G401.6 (cell line): ENCODE measurements around the gene LDLRAP1.

Experiments used
- FAIRE-seq: peaks from 2 replicates; lab custom pipeline; 2012; peaks lifted over from hg19 to GRCh38; lab: Jason Lieb, UNC

The LDLRAP1 gene

GRCh38 chr1:25524568-25525360 lies 18.6 kb upstream of the LDLRAP1 start:
- no peak for FAIRE-seq

DNA sequence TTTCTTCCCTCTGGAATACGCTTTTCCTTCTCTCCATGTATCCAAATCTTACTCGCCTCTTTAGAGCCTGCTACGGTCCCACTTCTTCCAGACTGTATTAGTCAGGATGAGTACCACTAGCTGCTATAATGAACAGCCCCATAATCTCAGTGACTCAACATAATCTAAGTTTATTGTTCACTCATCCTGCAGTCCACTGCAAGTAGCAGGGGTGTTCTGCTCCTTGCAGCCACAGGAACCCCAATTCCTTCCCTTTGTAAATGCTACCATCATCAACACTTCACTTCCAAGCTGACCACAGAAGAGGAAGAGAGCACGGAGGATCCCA lies 18.1 kb upstream of the LDLRAP1 start:
- no peak for FAIRE-seq

- no peak for FAIRE-seq
Measured at GRCh38 chr1:25526753-25527152, 16.7 kb upstream of the LDLRAP1 start.

DNA sequence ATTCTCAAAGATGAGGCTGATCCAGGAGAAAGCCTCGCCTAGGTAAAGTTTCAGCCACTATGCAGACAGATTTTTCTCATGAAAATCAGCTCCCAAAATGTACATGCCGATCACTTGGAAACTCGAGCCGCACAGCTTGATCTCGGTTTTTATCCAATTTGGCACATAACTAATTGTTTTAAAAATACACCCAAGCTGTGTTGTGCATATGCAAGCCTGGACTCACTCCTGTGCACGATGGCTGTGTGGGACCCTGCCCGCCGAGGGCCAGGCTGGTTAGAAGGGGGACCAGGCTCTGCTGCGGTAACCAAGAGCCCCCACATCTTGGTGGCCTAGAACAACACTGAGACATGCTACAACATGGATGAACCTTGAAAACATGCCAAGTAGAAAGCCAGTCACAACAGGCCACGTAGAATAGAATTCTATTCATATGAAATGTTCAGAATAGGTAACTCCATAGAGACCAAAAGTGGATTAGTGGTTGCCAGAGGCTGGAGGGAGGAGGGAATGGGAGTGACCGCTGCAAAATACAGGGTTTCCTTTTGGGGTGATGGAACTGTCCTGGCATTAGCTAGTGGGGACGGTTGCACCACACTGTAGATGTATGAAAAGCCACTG lies 16.1 kb upstream of the LDLRAP1 start:
- no peak for FAIRE-seq

DNA sequence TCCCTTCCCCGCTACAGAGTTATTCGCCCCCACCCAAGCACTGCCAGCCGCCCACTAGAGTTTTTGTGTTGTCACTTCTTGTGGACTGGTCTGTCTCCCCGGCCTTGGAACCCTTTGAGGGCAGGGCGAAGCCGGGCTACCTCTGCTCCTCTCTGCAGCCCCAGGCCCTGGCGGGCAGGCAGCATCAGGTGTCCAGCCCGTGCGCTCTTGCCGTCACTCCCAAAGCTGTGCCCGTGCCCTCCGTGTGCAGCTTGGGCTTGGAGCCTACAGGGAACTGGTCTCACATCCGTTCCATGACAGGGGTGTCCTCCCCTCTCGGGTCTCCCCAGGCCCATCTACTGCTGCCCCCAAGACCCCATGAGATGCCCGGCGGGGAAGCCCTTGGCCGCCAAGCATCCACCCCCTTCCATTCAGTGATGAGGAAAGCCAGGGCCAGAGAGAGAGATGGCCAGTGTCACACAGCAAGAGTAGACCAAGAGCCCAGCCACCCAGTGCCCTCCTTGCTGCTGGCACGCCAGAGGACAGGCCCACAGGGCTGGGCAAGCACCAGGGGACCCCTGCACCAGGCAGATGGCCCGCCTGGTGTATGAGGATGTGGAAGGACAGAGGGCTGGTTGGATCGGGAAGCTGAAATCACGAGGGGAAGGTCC lies 15.3 kb upstream of the LDLRAP1 start:
- FAIRE-seq, result no peak

DNA sequence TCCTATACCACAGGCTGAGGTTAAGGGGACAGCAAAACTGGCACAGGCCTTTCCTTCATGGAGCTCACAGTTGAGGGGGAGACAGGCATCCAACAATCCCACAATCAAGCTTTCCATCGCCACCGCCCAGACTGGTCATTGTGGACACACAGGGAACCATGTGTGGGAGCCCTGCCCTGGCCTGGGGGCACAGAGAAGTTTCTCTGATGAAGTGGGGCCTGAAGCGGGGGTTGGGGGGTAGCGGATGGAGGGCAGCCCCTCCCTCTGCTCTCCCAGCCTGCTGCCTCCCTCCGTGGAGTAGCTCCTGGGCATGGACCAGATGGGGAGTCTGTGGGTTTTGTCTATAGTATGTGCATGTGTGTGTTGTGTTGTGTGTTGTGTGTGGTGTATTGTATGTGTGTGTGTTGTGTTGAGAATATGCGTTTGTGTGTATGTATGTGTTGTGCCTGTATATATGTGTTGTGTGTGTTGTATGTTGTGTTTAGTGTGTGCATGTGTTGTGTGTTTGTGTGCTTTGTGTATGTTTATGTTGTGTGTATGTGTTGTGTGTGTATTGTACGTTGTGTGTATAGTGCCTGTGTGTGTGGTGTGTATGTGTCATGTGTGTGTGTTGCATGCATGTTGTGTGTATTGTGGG lies 14.4 kb upstream of the LDLRAP1 start:
- no peak for FAIRE-seq

- FAIRE-seq, result no peak
Measured at GRCh38 chr1:25529518-25530185, 13.8 kb upstream of the LDLRAP1 start.

DNA sequence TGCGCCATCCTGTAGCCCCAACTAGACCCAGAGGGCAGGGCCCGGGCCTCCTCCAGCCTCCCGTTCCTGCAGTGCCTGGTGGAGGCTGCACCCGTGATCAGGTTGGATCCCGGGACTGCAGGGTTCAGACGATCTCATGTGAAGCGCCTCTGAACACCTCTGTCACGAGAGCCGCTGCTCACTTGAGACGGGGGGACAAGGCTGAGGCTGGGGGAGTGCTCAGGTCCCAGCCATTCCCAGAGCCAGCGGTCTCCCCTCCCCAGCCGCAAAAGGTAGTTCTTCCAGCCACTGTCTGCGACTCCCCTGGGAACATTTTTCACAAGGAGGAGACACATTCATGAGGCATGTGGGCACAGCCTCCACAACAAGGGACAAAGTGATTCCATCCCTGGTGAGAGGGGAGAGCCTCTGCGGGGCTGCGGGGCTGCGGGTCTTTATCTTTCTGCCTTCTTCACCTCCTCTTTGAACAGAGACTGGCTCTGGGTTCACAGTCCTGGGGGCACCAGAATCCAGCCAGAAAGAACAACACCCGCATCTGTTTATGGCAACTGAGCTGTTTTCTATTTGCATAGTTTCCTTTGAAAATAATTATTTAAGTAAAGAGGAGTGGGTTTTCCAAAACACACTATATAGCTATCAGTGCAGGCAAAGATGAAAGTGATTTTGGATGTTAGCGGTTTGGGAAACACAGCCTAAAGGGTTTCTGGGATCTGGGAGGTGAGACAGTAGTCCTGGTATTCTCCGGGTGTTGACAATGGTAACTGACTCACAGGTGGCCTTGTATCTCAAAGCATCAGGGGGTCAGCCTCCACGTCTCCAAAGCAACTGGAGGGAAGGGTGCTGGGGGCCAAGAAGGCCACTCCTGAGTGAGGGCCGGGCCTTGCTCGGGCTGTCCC lies 13.0 kb upstream of the LDLRAP1 start:
- no peak for FAIRE-seq

DNA sequence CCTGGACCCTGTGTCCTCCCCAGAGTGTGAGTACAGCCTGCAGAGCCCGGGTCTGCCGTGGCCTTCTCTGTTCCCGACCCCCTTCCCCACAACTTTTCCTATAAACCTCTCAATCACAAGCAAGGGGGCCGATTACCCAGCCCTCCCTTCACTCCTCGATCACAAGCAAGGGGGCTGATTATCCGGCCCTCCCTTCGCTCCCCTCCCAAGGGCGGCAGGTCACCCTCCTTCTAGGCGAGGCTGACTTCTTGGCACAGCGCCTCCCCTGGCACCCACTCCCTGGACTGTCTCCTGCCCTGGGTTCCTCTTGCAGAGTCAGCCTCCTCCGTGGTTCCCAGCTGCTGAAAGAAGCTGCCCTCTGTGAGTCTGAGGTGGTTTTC lies 12.3 kb upstream of the LDLRAP1 start:
- FAIRE-seq, result no peak

- FAIRE-seq, result no peak
Measured at GRCh38 chr1:25532970-25533369, 10.4 kb upstream of the LDLRAP1 start.

GRCh38 chr1:25533775-25534409 lies 9.5 kb upstream of the LDLRAP1 start:
- peak; percentile 17 for FAIRE-seq

- no peak for FAIRE-seq
Measured at GRCh38 chr1:25534410-25534788, 9.0 kb upstream of the LDLRAP1 start.

DNA sequence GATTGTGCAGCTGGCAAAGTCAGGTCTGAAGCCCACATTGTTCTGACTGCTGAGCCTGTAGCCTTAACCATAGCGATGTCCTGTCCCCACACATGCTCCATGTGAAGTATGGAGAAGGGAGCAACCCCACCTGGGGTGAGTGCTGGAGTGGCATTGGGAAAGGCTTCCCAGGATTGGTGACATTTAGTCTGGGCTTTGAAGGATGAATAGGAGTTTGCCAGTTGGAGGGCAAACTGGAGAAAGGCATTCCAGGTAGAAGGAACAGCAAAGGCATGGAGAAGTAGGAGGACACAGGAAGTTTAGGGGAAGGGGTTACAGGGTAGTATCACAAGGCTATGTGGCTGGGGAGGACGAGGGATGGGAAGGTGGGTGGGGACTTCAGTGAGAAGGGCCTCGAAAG lies 7.3 kb upstream of the LDLRAP1 start:
- no peak for FAIRE-seq

DNA sequence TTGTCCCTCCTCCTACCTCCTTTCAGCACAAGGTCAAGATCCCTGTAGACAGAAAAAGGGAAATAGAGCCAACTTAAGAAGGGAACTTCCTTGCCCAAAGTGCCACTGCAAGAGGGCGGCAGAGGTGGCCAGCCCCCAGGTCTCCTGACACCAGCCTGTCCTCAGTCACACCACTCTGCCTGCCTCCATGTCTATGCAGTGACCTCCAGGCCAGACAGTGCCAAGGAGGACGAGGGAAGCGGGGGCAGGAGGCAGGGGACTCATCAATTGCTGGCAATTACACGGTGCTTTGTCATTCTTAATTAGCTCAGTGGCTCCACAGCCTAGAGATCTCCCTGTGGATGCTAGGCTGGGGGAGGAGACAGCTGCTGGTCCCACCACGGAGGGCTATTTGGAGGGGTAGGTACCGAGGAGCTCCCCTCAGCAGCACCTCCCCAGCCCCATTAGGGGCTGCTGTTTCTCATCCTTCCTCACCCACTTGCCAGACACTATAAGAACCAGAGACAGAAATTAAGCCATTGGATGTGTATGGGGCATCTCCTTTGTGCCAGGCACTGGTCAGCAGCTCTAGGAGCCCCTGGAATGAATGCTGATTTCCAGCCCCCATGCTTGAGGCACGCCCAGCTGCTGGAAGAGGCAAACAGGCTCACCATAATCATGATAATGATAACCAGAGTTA lies 6.1 kb upstream of the LDLRAP1 start:
- no peak for FAIRE-seq

GRCh38 chr1:25538191-25538767 lies 5.1 kb upstream of the LDLRAP1 start:
- FAIRE-seq, result no peak

DNA sequence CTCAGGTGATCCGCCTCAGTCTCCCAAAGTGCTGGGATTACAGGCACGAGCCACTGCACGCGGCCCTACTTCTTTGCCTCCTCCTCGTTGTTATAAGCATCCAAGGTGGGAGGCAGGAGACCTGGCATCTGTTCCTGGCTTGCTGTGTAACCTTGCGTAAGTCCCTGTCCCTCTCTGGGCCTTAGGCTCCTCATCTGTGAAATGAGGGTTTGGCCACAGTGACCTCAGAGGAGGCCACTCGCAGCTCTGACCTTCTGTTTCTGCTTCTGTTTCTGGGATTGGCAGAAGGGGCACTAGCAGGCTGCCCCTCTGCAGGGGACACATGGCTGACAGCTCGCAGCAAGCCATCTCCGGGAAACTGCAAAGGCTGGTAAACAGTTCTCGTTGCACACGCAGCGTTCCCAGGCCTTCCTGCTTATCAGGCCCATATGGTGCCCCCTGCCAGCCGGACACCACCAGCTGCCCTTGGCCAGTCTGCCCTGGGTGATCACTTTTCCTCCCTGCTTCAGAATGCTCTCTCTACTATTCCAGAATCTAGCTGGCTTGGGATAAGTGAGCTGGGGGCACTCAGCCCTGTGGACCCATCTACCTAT lies 2.6 kb upstream of the LDLRAP1 start:
- FAIRE-seq, result no peak

DNA sequence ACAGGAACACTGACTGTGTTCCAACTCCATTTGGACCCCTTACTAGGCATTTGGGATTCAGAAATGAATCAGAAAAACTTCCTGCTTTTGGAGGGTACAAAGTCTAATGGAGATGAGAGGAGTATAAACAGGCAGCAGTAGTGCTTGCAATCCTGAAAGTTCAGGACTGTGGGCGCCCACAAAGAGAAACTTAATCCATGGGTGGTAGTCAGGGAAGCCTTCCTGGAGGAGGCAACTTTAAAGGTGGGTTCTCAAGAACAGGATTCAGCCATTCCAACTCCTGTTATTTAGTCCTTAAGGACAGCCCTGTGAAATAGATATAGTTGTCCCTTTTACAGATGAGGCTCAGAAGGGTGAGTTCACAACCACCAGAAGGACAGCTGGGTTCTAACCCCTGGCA lies 2.0 kb upstream of the LDLRAP1 start:
- no peak for FAIRE-seq

DNA sequence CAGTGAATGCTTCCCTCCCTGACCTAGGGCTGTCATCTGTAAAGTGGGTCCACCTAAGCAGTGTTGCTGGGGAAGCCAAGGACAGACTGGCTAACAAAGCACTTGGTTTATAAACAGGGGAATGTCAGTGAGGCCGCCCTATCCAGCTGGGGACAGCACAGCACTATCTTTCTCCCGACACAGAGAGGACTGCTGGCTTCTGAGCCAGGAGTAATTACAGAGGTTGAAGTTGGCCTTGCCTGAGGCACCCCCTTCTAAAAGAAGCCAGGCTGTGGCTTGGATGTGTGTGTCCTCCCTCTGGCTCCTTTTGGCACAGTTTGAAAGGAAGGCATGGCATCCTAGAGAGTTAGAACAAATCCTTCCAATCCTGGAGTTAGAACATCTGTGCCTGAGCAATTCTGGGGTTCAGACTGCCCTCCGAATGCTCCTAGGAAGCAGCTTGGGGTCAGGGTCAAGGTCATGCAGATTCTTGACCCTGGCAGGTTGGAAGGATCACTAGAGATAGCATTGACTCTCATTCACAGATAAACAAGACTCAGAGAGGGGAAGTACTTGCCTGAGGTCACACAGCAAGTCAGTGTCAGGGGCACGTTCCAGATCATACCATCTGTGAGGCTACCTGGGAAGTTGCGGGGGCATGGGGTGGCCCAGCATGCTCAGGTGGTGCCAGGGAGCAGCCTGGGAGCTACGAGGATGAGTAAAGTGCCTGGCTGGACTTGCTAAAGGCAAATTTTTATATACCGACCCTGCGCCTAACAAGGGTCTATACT lies 1.3 kb upstream of the LDLRAP1 start:
- FAIRE-seq, result no peak

DNA sequence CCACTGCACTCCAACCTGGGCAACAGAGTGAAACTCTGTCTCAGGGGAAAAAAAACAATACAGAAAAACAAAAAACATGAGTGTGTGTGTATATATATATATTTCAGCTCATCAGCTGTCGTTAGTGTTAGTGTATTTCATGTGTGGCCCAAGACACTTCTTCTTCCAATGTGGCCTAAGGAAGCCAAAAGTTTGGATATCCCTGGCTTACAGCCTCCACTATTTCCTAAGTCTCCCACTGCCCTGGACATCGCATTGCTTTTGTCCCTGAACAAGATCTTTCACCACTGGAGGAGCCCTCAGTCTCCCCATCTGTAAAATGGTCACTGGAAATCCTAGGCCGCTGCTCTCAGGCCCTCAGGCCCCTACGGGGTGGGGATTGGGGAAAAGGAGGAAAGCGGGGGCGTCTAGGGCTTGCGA lies 391 bp upstream of the LDLRAP1 start:
- no peak for FAIRE-seq
